Measurements from ENCODE around the gene RCAN2.

The RCAN2 gene

DNA sequence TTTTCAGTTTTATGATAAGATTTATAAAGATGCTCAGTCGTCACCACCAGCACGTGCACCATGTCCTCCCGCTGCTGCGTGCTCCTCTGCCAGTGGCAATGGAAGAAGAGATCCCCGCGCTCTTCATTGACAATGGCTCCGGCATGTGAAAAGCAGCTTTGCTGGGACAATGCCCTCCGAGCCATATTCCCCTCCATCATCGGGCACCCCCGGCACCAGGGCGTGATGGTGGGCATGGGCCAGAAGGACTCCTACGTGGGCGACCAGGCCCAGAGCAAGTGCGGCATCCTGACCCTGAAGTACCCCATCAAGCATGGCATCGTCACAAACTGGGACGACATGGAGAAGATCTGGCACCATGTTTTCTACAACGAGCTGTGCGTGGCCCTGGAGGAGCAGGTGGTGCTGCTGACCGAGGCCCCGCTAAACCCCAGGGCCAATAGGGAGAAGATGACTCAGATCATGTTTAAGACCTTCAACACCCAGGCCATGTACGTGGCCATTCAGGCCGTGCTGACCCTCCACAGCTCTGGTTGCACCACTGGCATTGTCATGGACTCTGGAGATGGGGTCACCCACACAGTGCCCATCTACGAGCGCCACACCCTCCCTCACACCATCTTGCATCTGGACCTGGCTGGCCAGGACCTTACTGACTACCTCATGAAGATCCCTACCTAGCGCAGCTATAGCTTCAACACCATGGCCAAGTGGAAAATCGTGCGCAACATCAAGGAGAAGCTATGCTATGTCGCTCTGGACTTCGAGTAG is 286.2 kb downstream of the RCAN2 start:
- DNase-seq: no peak

DNA sequence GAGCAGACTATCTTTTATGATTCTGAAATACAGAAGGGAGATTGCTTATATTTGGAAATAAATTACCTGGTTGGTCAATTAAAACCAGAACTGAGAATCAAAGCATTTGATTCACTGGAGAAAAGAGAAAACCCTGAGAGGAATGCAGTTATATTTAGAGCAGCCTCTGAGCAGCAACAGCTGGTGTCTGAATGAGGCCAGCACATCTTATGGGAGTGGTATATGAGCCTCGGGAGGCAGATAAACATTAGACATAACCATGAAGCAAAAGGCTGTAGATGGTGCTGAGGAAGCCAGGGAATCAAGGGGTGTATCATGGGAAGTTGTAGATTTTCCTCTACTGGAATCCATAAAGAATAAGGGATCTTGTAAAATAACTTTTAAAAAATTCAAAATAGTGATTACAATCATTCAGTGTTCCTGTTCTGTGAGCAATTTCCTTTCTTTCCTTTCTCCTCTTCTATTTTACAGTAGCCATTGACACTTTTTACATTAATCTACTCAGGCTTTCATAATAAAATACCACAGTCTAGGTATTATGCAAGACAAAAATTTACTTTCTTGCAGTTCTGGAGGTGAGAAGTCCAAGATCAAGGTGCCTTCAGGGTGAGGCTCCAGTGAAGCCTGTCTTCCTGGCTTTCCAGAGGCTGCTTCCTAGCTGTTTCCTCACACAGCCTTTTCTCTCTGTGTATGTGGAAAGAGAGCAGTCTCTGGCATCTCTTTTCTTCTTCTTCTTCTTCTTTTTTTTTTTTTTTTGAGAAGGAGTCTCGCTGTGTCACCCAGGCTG is 287.7 kb downstream of the RCAN2 start:
- DNase-seq: no peak

DNA sequence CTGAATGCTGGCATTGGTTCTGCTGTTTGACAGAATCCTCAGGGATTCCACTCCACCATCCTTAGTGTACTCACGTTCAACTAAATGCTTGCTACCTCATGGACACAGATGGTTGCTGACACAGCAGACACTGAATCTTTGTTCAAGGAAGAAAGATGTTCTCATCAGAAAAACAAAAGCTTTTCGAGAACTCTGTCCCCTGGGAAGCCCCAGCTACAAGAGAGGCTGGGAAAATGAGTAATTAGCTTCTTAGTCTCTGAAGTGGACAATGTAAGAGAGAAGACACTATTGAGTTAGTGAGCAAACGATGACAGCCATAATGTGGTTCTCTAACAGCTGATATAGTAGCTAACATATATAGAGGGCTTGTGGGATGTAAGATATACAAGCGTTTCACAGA is 289.5 kb downstream of the RCAN2 start:
- no peak for DNase-seq

DNA sequence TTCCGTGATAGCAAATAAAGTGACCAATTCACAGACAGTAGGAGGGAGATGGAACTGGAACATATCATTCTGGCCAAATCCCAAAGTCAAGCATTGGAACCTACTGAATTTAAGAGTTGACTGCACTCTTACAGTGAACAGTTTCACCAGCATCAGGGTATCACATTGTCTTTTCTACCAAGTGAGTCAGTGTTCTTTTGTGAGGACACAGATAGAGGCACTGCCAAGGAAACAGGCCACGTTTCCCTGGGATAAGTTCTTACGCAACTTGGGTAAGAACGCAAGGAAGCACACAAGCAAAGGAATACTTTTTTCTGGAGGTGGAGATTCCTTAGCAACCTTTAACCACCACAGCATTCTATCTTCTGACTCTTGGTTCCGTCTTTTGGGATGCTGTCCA is 291.9 kb downstream of the RCAN2 start:
- no peak for DNase-seq

DNA sequence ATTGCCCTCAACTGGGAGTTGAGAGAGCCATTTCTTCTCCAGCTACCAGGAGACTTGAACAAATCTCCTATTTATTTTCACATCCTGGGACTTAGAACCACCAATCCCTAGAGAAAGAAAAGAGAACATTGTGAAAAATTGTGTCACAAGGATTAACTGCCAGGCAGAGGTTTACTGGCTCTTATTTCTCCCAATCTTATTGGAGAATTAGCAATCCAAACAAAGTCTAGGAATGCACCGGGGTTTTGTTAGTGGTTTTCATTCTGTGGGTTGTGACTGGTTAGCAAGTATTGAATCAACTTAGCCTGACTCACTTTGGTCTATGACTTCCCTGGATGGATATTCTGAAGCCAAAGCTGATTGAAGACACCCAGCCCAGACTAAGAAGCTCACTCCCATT is 299.3 kb downstream of the RCAN2 start:
- DNase-seq: no peak

DNA sequence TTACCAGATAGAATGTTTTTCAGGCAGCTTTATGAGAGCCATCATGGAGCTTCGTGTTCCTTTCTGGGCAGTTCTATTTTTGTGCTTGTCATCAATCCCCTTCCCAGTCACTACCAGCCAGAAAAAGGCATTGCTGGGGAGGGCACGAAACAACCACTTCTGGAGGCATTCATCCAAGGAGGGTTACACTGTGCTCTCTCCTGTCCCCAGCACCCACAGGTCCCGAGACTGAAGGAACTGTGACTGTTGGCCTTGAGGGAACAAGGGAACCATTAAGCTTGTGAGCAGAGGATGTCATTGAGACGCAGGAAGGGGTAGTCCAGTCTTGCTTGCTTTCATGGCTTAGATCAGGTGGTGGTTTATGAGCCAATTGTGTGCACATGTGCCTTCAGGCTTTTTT is 300.4 kb downstream of the RCAN2 start:
- no peak for DNase-seq

DNA sequence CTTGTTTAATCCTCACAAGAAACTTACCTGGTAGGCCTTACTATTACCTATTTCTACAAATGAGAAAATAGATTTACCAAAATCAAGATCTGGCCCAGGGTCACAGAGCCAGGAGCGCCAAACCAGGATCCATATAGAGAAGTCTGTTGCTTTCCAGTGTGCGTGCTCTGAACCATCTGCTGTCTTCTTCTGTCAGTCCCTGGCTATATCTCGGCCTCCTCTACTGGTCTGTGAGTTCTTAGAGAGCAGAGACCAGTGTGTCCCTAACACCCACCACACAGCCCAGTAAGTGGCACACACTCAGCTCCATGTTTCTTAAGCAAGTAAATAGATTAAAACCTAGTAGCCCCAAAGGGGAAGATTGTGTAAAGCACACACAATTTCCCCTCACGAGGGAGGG is 301.5 kb downstream of the RCAN2 start:
- DNase-seq: no peak

DNA sequence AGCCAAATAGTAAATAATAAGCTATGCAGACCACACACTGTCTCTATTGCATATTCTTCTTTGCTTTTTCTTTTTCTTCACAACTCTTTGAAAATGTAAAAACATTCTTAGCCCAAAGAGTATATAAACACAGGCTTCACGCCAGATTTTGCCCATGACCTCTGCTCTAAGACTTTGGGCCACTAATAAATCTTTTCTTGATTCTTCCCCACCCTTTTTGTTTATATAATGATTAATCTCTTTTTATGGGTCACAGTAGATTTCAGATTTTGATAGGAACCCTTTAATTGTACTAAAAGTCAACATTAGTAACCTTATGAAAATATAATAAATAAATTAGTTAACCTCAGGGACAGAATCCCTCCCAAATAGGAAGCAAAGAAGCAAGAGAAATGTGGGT is 304.7 kb downstream of the RCAN2 start:
- no peak for DNase-seq

DNA sequence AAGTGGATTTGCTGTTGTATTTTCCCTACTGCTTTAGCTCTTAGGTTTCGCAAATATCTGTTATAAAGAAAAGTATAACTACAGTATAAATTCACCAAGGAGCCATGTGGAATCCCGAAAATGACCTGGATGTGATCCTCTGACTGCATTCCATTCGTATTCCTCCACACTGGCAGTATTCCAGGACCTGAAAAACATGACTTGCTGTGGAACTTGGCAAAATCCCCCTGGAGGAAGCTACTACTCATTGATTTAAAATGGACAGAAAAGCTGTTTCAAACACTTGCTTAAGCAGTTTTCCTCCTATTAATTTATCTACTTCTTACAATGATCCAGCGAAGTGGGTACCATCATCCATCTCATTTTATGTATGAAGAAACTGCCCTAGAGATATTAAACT is 307.1 kb downstream of the RCAN2 start:
- DNase-seq: no peak

DNA sequence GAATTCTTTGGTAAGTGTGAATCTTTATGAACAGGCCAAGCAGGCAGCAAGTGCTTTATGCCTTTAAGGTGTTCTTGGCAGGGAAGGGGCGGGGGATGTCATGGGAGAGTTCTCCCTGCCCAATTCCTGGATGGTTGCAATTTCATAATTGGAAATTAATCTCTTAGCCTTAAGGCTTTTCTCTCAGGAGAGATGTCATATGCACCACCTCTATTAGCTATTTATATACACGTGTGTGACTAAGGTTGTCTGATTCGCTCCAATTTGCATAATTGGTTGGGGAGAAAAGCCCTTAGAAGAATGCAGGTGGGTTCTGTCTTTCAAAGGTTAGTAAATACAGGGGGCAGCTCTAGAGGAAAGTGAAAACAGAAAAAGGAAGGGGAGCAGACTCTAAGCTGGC is 315.3 kb downstream of the RCAN2 start:
- DNase-seq: no peak

DNA sequence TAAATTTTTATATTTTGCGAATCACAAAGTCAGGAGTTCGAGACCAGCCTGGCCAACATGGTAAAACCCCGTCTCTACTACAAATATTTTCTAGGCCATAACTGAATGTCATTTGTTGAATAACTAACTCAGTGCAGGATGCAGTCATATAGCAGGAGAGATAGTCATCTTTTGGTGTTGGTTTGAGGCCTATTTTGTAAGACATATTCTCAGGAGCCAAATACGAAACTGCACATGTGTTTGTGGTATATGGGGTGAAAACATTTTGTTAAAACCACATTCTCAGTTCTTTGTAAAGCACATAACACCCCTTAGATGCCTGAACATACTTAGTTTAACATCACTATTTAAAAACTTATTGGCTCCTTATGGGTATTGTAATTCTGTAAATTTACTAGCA is 315.8 kb downstream of the RCAN2 start:
- no peak for DNase-seq

DNA sequence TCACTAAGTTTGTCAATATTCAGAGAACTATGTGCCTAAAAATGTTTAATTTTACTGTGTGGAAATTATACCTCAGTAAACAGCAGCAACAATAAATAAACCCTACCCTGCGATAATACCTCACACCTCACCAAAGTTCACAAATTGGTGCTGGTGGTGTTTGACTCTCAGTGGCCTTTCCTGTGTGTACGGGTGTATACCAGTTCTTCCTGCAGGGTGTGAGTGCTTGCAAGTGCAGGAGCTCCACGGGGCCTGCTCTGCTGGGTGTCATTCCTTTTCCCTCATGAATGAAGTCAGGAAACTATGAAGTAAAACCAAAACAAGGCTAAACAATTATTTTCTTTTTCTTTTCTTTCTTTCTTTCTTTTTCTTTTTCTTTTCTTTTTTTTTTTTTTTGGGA is 316.3 kb downstream of the RCAN2 start:
- no peak for DNase-seq

DNA sequence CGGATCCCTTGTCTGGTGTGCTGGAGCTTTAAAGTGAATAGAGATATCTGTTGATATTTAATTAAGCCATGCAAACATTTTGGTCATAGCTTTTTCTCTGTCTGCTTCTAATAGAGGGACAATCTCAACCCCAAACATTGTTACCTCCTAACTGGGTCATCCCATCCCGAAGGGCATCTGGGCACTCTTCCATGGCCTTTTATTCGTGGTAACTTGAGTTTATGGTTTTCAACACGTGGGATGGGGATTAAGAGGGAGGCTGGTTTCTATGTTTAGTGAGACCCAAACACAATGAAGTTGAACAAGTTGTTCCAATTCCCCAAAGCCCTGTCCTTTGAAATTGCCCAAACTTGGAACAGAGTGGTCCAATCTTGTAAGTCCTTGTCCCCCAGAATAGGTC is 319.1 kb downstream of the RCAN2 start:
- DNase-seq: no peak

All from AML-193 (cell line).